ENCODE data around the gene CEP112. TPM values are rescaled to one million over a fixed set of nuclear protein-coding genes. Genes with fewer than 3 reads are reported as not detected.

Gene CEP112
- polyA plus RNA-seq, 1 donor (not counting 4 experiments of a cell fraction or from before 2014, with no cell fraction given) = 2.6 TPM

DNA sequence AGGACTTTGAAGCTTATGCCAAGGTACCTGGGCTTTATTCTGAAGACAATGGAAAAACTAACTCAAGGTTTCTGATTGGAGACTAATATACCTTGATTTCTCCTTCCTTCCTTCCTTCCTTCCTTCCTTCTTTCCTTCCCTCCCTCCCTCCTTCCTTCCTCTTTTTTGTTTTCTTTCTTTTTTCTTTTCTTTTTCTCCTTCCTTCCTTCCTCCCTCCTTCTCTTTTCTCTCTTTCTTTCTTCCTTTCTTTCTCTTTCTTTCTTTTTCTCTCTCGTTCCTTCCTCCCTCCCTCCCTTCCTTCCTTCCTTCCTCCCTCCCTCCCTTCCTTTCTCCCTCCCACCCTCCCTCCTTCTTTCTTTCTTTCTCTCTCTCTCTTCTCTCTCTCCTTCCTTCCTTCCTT lies 531.9 kb downstream of the CEP112 start:
- Histone ChIP-seq H3K36me3 (ENCODE audit: control insufficient read depth in 2 of 2, extremely low read depth in 1 of 2, insufficient read depth in 2 of 2, low read length in 2 of 2) (no peaks in the 10 kb centered on the region), H3K27me3 (ENCODE audit: control insufficient read depth, extremely low read depth, insufficient read depth, low read length) (no peaks in the 10 kb centered on the region), H2AFZ (ENCODE audit: control insufficient read depth, low read length) (no peak overlapping the region), H4K20me1 (ENCODE audit: control insufficient read depth, extremely low read depth, insufficient read depth, low read length) (no peaks in the 10 kb centered on the region), H3K4me2 (ENCODE audit: control insufficient read depth, extremely low read depth, insufficient read depth, low read depth, low read length) (no peak overlapping the region), H3K9me1 (ENCODE audit: control insufficient read depth, extremely low read depth, insufficient read depth, low read length) (no peaks in the 10 kb centered on the region), H3K27ac (ENCODE audit: control insufficient read depth, insufficient read depth, low read length) (no peak overlapping the region), H3K9ac (ENCODE audit: control insufficient read depth, extremely low read depth, insufficient read depth, low read length) (no peak overlapping the region), H3K9me3 (ENCODE audit: control insufficient read depth, low read depth, low read length) (no peaks in the 10 kb centered on the region), H3K4me1 (ENCODE audit: control insufficient read depth, extremely low read depth, insufficient read depth, low read length) (no peaks in the 10 kb centered on the region), H3K4me3 (ENCODE audit: control insufficient read depth in 2 of 3, extremely low read depth in 1 of 3, insufficient read depth in 2 of 3, low read depth in 1 of 3, low read length in 3 of 3) (no peak overlapping the region), H3K79me2 (ENCODE audit: control insufficient read depth, insufficient read depth, low read length) (no peaks in the 10 kb centered on the region)
- no peak for TF ChIP-seq EZH2 (IDR thresholded peaks at IDR 0.05; ENCODE audit: low read length)
- TF ChIP-seq, protein P1, sequence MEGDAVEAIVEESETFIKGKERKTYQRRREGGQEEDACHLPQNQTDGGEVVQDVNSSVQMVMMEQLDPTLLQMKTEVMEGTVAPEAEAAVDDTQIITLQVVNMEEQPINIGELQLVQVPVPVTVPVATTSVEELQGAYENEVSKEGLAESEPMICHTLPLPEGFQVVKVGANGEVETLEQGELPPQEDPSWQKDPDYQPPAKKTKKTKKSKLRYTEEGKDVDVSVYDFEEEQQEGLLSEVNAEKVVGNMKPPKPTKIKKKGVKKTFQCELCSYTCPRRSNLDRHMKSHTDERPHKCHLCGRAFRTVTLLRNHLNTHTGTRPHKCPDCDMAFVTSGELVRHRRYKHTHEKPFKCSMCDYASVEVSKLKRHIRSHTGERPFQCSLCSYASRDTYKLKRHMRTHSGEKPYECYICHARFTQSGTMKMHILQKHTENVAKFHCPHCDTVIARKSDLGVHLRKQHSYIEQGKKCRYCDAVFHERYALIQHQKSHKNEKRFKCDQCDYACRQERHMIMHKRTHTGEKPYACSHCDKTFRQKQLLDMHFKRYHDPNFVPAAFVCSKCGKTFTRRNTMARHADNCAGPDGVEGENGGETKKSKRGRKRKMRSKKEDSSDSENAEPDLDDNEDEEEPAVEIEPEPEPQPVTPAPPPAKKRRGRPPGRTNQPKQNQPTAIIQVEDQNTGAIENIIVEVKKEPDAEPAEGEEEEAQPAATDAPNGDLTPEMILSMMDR (optimal IDR thresholded peaks at IDR 0.05 in 1 of 3, IDR thresholded peaks at IDR 0.05 in 1 of 3, conservative IDR thresholded peaks at IDR 0.05 in 1 of 3; ENCODE audit: extremely low read depth in 1 of 3, insufficient read depth in 2 of 3, low read length in 3 of 3) = no peak
- dilution Hi-C loops (cut with MboI; ENCODE audit: extremely low pct_ligation_motif_present, low sequenced_read_pairs) = no loop called here
- DNase-seq (ENCODE audit: low read depth, low spot score) (no peak), FAIRE-seq (no peak)

DNA sequence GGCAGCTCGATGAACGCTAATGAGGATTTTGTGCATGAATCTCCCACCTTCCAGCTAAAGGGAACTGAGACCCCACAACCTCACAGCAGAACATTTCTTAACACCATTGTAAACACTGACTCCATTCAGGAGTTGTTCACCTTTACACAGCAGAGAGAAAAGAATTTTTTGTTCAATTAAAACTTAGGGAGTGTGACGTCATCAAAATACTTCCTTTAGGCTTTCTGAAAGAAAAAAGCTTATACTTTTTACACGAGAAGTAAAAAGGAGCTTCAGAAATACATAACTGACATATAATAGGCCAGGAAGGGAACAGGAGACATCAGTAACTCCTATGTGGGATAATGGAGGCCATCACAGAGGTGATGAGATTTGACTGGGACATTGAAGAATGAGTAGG lies 532.4 kb downstream of the CEP112 start:
- Histone ChIP-seq H3K79me2 (ENCODE audit: control insufficient read depth, insufficient read depth, low read length) (no peaks in the 10 kb centered on the region), H2AFZ (ENCODE audit: control insufficient read depth, low read length) (no peak overlapping the region), H3K9ac (ENCODE audit: control insufficient read depth, extremely low read depth, insufficient read depth, low read length) (no peak overlapping the region), H3K9me1 (ENCODE audit: control insufficient read depth, extremely low read depth, insufficient read depth, low read length) (no peaks in the 10 kb centered on the region), H3K9me3 (ENCODE audit: control insufficient read depth, low read depth, low read length) (no peaks in the 10 kb centered on the region), H4K20me1 (ENCODE audit: control insufficient read depth, extremely low read depth, insufficient read depth, low read length) (no peaks in the 10 kb centered on the region), H3K4me2 (ENCODE audit: control insufficient read depth, extremely low read depth, insufficient read depth, low read depth, low read length) (no peak overlapping the region), H3K27ac (ENCODE audit: control insufficient read depth, insufficient read depth, low read length) (no peak overlapping the region), H3K27me3 (ENCODE audit: control insufficient read depth, extremely low read depth, insufficient read depth, low read length) (no peaks in the 10 kb centered on the region), H3K4me3 (ENCODE audit: control insufficient read depth in 2 of 3, extremely low read depth in 1 of 3, insufficient read depth in 2 of 3, low read depth in 1 of 3, low read length in 3 of 3) (no peak overlapping the region), H3K36me3 (ENCODE audit: control insufficient read depth in 2 of 2, extremely low read depth in 1 of 2, insufficient read depth in 2 of 2, low read length in 2 of 2) (no peaks in the 10 kb centered on the region), H3K4me1 (ENCODE audit: control insufficient read depth, extremely low read depth, insufficient read depth, low read length) (no peaks in the 10 kb centered on the region)
- dilution Hi-C loops (cut with MboI; ENCODE audit: extremely low pct_ligation_motif_present, low sequenced_read_pairs) = no loop called here
- FAIRE-seq (no peak), DNase-seq (ENCODE audit: low read depth, low spot score) (no peak)
- TF ChIP-seq, protein P1 (optimal IDR thresholded peaks at IDR 0.05 in 1 of 3, IDR thresholded peaks at IDR 0.05 in 1 of 3, conservative IDR thresholded peaks at IDR 0.05 in 1 of 3; ENCODE audit: extremely low read depth in 1 of 3, insufficient read depth in 2 of 3, low read length in 3 of 3) = no peak
- no peak for TF ChIP-seq EZH2 (IDR thresholded peaks at IDR 0.05; ENCODE audit: low read length)

All from keratinocyte (primary cell).